Measurements from ENCODE around the gene RGS3. TPM values are rescaled to one million over a fixed set of nuclear protein-coding genes. Genes with fewer than 3 reads are reported as not detected.

The RGS3 gene
- total RNA-seq, 1 experiment from 2014 or later = 16.6 TPM

DNA sequence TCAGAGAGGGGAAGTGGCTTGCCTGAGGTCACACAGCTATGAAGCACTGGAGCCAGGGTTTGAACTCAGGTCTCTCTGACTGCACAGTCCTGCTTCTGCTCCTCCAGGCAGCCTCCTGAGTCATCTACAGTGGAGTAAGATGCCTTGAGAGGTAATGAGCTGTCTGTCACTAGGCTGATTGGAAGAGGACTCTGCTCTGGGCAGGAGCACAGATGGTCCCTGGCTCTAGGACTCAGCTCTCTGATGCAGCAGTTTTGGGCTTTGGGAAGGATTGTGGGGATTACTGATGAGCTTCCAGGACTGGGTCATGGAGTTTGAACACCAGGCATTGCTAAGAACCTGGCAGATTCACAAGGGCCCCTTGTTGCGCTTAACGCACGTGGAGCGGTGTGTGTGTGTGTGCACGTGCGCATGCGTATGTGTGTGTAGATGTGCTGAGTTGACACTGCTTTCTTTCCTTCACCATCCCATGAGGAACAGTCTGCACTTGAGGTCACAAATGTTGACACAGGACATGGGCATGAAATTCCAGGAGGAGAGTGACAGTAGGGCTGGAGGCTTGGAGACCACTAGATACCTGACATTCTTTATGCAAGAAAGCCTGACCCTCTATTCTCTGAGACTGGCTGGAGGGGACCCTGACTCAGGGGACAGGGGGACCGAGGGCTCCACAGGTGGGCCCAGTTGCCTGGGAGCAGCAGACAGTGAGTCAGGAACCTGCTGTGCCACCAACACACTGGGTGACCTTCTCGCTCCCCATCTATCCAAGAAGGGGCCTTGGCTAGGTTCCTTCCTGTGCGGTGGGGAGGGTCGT, 170.5 kb downstream of the RGS3 start:
- H3K36me3 Mint-ChIP-seq = no peaks in the 10 kb centered on the region
- H3K27me3 Mint-ChIP-seq (ENCODE audit: low read depth) = peaks cover 79% of the 10 kb centered on the region
- no peak overlapping the region for H3K27ac Mint-ChIP-seq
- H3K4me3 Mint-ChIP-seq = no peak overlapping the region
- TF ChIP-seq, protein P1, sequence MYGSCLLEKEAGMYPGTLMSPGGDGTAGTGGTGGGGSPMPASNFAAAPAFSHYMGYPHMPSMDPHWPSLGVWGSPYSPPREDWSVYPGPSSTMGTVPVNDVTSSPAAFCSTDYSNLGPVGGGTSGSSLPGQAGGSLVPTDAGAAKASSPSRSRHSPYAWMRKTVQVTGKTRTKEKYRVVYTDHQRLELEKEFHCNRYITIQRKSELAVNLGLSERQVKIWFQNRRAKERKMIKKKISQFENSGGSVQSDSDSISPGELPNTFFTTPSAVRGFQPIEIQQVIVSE (CRISPR knock-in tag; IDR thresholded peaks at IDR 0.05; ENCODE audit: borderline replicate concordance) = no peak
- no peak for TF ChIP-seq IRF2 (CRISPR knock-in tag; IDR thresholded peaks at IDR 0.05; ENCODE audit: borderline replicate concordance, low read depth)
- TF ChIP-seq NFE2L1 (CRISPR knock-in tag; IDR thresholded peaks at IDR 0.05) = no peak
- TF ChIP-seq GRHL2 (CRISPR knock-in tag; IDR thresholded peaks at IDR 0.05; ENCODE audit: insufficient replicate concordance, severe bottlenecking) = no peak
- ChIA-PET CTCF (interaction anchor here (0.6 to 3.5 kb wide), 7 partner anchors 22 to 897 kb away, joined by 3 to 18 read pairs (median 6); no protein-coding TSS in a partner anchor), POLR2A (interaction anchor here (0.7 to 1.3 kb wide), 3 partner anchors 11 to 65 kb away, joined by 4 to 7 read pairs (median 4); no protein-coding TSS in a partner anchor)
- ATAC-seq (peak; percentile 15; the same call in 1 of the 2 replicates), DNase-seq (ENCODE audit: low spot score) (peak; percentile 8)
- no peaks in the 10 kb centered on the region for H3K9me3 Mint-ChIP-seq
- peaks cover 16% of the 10 kb centered on the region for H3K4me1 Mint-ChIP-seq

DNA sequence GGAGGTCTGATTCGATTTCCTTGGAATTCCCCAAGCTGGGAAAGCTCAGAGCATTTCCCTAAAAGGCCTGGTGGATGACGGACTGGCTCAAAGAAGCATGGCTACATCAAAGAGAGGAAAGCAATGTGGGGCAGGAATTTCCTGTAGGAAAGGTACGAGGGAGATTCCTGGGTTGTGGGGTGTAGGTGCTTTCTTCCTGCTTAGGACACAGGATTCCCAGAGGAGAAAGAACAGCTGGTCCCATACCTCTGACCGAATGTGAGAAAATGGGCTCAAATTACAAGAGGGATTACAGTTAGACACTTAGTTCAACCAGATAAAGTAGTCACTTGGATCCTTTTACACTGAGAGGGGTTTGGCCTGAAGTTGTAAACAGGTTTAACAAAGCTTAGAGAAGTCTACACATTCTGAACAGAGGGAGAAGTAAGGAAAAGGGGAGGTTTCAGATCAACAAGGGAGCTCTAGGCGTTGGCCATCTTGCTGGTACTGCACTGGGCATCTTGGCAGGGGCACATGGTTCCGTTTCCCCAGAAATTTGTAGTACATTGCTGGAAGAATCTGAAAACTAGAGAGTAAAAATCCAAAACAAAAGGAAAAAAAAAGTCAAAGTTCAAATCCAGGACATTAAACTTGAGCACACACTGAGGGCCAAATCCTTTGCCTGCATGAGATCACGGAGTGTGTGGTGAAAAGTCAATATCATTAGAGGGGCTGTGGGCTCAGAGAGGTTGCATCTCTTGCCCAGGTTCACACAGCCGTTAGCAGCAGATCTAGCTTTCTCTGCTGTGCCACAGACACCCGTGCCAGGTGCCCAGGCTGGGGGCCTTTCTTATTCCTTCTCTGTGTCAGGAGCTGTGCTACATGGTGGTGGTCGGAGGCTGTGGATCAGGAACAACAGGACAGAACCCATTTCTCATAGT, 171.3 kb downstream of the RGS3 start:
- peaks cover 79% of the 10 kb centered on the region for H3K27me3 Mint-ChIP-seq (ENCODE audit: low read depth)
- no peak overlapping the region for H3K4me3 Mint-ChIP-seq
- H3K9me3 Mint-ChIP-seq = no peaks in the 10 kb centered on the region
- POLR2A ChIA-PET = interaction anchor here (1.1 to 1.3 kb wide), 2 partner anchors 12 to 41 kb away, joined by 4 read pairs; no protein-coding TSS in a partner anchor
- DNase-seq (ENCODE audit: low spot score) (peak; percentile 2), ATAC-seq (peak; percentile 21)
- peaks cover 16% of the 10 kb centered on the region for H3K4me1 Mint-ChIP-seq
- TF ChIP-seq, protein P2, sequence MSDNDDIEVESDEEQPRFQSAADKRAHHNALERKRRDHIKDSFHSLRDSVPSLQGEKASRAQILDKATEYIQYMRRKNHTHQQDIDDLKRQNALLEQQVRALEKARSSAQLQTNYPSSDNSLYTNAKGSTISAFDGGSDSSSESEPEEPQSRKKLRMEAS (CRISPR knock-in tag; IDR thresholded peaks at IDR 0.05) = no peak
- TF ChIP-seq, protein P1 (CRISPR knock-in tag; IDR thresholded peaks at IDR 0.05; ENCODE audit: borderline replicate concordance) = no peak
- TF ChIP-seq, protein P3, sequence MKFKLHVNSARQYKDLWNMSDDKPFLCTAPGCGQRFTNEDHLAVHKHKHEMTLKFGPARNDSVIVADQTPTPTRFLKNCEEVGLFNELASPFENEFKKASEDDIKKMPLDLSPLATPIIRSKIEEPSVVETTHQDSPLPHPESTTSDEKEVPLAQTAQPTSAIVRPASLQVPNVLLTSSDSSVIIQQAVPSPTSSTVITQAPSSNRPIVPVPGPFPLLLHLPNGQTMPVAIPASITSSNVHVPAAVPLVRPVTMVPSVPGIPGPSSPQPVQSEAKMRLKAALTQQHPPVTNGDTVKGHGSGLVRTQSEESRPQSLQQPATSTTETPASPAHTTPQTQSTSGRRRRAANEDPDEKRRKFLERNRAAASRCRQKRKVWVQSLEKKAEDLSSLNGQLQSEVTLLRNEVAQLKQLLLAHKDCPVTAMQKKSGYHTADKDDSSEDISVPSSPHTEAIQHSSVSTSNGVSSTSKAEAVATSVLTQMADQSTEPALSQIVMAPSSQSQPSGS (CRISPR knock-in tag; IDR thresholded peaks at IDR 0.05; ENCODE audit: borderline replicate concordance, low read depth) = no peak
- TF ChIP-seq, protein P4, sequence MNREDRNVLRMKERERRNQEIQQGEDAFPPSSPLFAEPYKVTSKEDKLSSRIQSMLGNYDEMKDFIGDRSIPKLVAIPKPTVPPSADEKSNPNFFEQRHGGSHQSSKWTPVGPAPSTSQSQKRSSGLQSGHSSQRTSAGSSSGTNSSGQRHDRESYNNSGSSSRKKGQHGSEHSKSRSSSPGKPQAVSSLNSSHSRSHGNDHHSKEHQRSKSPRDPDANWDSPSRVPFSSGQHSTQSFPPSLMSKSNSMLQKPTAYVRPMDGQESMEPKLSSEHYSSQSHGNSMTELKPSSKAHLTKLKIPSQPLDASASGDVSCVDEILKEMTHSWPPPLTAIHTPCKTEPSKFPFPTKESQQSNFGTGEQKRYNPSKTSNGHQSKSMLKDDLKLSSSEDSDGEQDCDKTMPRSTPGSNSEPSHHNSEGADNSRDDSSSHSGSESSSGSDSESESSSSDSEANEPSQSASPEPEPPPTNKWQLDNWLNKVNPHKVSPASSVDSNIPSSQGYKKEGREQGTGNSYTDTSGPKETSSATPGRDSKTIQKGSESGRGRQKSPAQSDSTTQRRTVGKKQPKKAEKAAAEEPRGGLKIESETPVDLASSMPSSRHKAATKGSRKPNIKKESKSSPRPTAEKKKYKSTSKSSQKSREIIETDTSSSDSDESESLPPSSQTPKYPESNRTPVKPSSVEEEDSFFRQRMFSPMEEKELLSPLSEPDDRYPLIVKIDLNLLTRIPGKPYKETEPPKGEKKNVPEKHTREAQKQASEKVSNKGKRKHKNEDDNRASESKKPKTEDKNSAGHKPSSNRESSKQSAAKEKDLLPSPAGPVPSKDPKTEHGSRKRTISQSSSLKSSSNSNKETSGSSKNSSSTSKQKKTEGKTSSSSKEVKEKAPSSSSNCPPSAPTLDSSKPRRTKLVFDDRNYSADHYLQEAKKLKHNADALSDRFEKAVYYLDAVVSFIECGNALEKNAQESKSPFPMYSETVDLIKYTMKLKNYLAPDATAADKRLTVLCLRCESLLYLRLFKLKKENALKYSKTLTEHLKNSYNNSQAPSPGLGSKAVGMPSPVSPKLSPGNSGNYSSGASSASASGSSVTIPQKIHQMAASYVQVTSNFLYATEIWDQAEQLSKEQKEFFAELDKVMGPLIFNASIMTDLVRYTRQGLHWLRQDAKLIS (CRISPR knock-in tag; IDR thresholded peaks at IDR 0.05; ENCODE audit: borderline replicate concordance) = no peak
- TF ChIP-seq TEAD4 (CRISPR knock-in tag; IDR thresholded peaks at IDR 0.05) (no peak), ELF4 (CRISPR knock-in tag; IDR thresholded peaks at IDR 0.05; ENCODE audit: low read depth) (no peak)
- TF ChIP-seq, protein P5, sequence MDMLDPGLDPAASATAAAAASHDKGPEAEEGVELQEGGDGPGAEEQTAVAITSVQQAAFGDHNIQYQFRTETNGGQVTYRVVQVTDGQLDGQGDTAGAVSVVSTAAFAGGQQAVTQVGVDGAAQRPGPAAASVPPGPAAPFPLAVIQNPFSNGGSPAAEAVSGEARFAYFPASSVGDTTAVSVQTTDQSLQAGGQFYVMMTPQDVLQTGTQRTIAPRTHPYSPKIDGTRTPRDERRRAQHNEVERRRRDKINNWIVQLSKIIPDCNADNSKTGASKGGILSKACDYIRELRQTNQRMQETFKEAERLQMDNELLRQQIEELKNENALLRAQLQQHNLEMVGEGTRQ (CRISPR knock-in tag; IDR thresholded peaks at IDR 0.05) = no peak
- TF ChIP-seq, protein P6, sequence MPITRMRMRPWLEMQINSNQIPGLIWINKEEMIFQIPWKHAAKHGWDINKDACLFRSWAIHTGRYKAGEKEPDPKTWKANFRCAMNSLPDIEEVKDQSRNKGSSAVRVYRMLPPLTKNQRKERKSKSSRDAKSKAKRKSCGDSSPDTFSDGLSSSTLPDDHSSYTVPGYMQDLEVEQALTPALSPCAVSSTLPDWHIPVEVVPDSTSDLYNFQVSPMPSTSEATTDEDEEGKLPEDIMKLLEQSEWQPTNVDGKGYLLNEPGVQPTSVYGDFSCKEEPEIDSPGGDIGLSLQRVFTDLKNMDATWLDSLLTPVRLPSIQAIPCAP (CRISPR knock-in tag; IDR thresholded peaks at IDR 0.05) = no peak
- H3K36me3 Mint-ChIP-seq = no peaks in the 10 kb centered on the region
- CTCF ChIA-PET = interaction anchor here (0.6 to 3.5 kb wide), 5 partner anchors 21 to 45 kb away, joined by 3 to 18 read pairs (median 9); no protein-coding TSS in a partner anchor
- no peak overlapping the region; the same call in 1 of the 2 replicates for H3K27ac Mint-ChIP-seq
